Measurements from ENCODE around the gene CCDC12.
A peak's percentile ranks its signal among the peaks of the same experiment; 100 is the strongest.

The CCDC12 gene

GRCh38 chr3:46921041-46921440 is 55.5 kb downstream of the CCDC12 start:
- peaks cover 59% of the 10 kb centered on the region for H3K36me3 Mint-ChIP-seq (ENCODE audit: low read depth)
- no peaks in the 10 kb centered on the region for H3K4me1 Mint-ChIP-seq
- TF ChIP-seq CTCF (IDR thresholded peaks at IDR 0.05), result no peak

GRCh38 chr3:46918634-46919033 is 57.9 kb downstream of the CCDC12 start:
- H3K4me1 Mint-ChIP-seq, result no peaks in the 10 kb centered on the region
- peaks cover 70% of the 10 kb centered on the region for H3K36me3 Mint-ChIP-seq (ENCODE audit: low read depth)
- peaks cover 28% of the 10 kb centered on the region for H3K9me3 Mint-ChIP-seq
- H3K27me3 Mint-ChIP-seq (ENCODE audit: low read depth, poor library complexity), result peaks cover 3% of the 10 kb centered on the region
- no peak overlapping the region for H3K27ac Mint-ChIP-seq
- H3K4me3 Mint-ChIP-seq, result no peak overlapping the region
- DNase-seq, result no peak
- TF ChIP-seq CTCF (IDR thresholded peaks at IDR 0.05), result no peak

More at GRCh38 chr3:46921041-46921440, 55.5 kb downstream of the CCDC12 start:
- Mint-ChIP-seq H3K27ac (no peak overlapping the region), H3K27me3 (ENCODE audit: low read depth, poor library complexity) (peaks cover 3% of the 10 kb centered on the region), H3K9me3 (peaks cover 28% of the 10 kb centered on the region), H3K4me3 (no peak overlapping the region)
- no peak for DNase-seq

- peaks cover 3% of the 10 kb centered on the region for H3K27me3 Mint-ChIP-seq (ENCODE audit: low read depth, poor library complexity)
- no peak overlapping the region for H3K4me3 Mint-ChIP-seq
- peaks cover 28% of the 10 kb centered on the region for H3K9me3 Mint-ChIP-seq
- no peak overlapping the region for H3K27ac Mint-ChIP-seq
- no peak for DNase-seq
- TF ChIP-seq CTCF (IDR thresholded peaks at IDR 0.05), result no peak
- H3K36me3 Mint-ChIP-seq (ENCODE audit: low read depth), result peaks cover 72% of the 10 kb centered on the region
- no peaks in the 10 kb centered on the region for H3K4me1 Mint-ChIP-seq
These were observed 58.3 kb downstream of the CCDC12 start for GRCh38 chr3:46918202-46918601.

- Mint-ChIP-seq H3K36me3 (ENCODE audit: low read depth) (peaks cover 79% of the 10 kb centered on the region), H3K27me3 (ENCODE audit: low read depth, poor library complexity) (peaks cover 3% of the 10 kb centered on the region), H3K4me3 (no peak overlapping the region), H3K27ac (no peak overlapping the region), H3K9me3 (peaks cover 28% of the 10 kb centered on the region), H3K4me1 (no peaks in the 10 kb centered on the region)
- DNase-seq, result no peak
- TF ChIP-seq CTCF (IDR thresholded peaks at IDR 0.05), result no peak
These were observed 59.3 kb downstream of the CCDC12 start for GRCh38 chr3:46917257-46917656.

GRCh38 chr3:46916799-46917198 is 59.7 kb downstream of the CCDC12 start:
- Mint-ChIP-seq H3K27ac (no peak overlapping the region), H3K9me3 (peaks cover 28% of the 10 kb centered on the region), H3K27me3 (ENCODE audit: low read depth, poor library complexity) (peaks cover 3% of the 10 kb centered on the region), H3K36me3 (ENCODE audit: low read depth) (peaks cover 79% of the 10 kb centered on the region), H3K4me1 (no peaks in the 10 kb centered on the region), H3K4me3 (no peak overlapping the region)
- no peak for DNase-seq
- no peak for TF ChIP-seq CTCF (IDR thresholded peaks at IDR 0.05)

GRCh38 chr3:46916278-46916677 is 60.3 kb downstream of the CCDC12 start:
- Mint-ChIP-seq H3K4me1 (no peaks in the 10 kb centered on the region), H3K9me3 (peaks cover 28% of the 10 kb centered on the region), H3K36me3 (ENCODE audit: low read depth) (peaks cover 74% of the 10 kb centered on the region), H3K27me3 (ENCODE audit: low read depth, poor library complexity) (peaks cover 3% of the 10 kb centered on the region), H3K4me3 (no peak overlapping the region), H3K27ac (peak overlapping the region; percentile 59)
- TF ChIP-seq CTCF (IDR thresholded peaks at IDR 0.05), result no peak
- DNase-seq, result no peak

Data from nephron progenitor cell (in vitro differentiated cells).